NB4 (cell line): ENCODE measurements around the gene KCTD16.

Experiments used
- DNase-seq: peaks from one replicate; pipeline ENCODE4 v3.0.0; 2010; ENCODE audit warnings: low read depth
- H3K4me3 ChIP-seq: one replicate; pipeline ENCODE4 v1.5.1; 2011; ENCODE audit warnings: mild to moderate bottlenecking, low read depth, low read length, moderate library complexity
- CTCF ChIP-seq: IDR thresholded peaks from one replicate; pipeline ENCODE4 v1.5.1; 2012; ENCODE audit warnings: low read depth, low read length
- MAX ChIP-seq: IDR thresholded peaks from 2 replicates; pipeline ENCODE4 v1.6.1; 2011; ENCODE audit warnings: low read depth, low read length
- MYC ChIP-seq: IDR thresholded peaks from 2 replicates; pipeline ENCODE4 v1.6.1; 2011; ENCODE audit warnings: low read depth, low read length
- POLR2A ChIP-seq: IDR thresholded peaks from 2 replicates; pipeline ENCODE4 v1.6.1; 2011; ENCODE audit warnings: mild to moderate bottlenecking; ENCODE audit not compliant: insufficient read length; ENCODE audit errors: extremely low read depth

KCTD16 gene

GRCh38 chr5:144284931-144285502 is 114.3 kb downstream of the KCTD16 start:
- no peak for DNase-seq
- H3K4me3 ChIP-seq: no peak overlapping the region
- TF ChIP-seq MYC: no peak
- TF ChIP-seq MAX: no peak
- no peak for TF ChIP-seq CTCF
- no peak for TF ChIP-seq POLR2A

- no peak for DNase-seq
- no peak for TF ChIP-seq MYC
- no peak for TF ChIP-seq POLR2A
- TF ChIP-seq CTCF: no peak
- TF ChIP-seq MAX: no peak
Measured at GRCh38 chr5:144289277-144289676, 118.6 kb downstream of the KCTD16 start.

GRCh38 chr5:144292029-144292428 is 121.4 kb downstream of the KCTD16 start:
- DNase-seq: no peak
- no peak for TF ChIP-seq MYC
- TF ChIP-seq MAX: no peak
- no peak for TF ChIP-seq POLR2A
- TF ChIP-seq CTCF: no peak
- H3K4me3 ChIP-seq: no peak overlapping the region

More at GRCh38 chr5:144289277-144289676, 118.6 kb downstream of the KCTD16 start:
- H3K4me3 ChIP-seq: no peak overlapping the region

- no peak overlapping the region for H3K4me3 ChIP-seq
- no peak for DNase-seq
- TF ChIP-seq MAX (no peak), MYC (no peak), POLR2A (no peak), CTCF (peak; percentile 2)
Measured at GRCh38 chr5:144295284-144295683, 124.6 kb downstream of the KCTD16 start.

GRCh38 chr5:144297081-144297480 is 126.4 kb downstream of the KCTD16 start:
- no peak overlapping the region for H3K4me3 ChIP-seq
- TF ChIP-seq MYC (no peak), MAX (no peak), CTCF (no peak), POLR2A (no peak)

GRCh38 chr5:144298658-144299057 is 128.0 kb downstream of the KCTD16 start:
- TF ChIP-seq MYC (no peak), MAX (no peak)
- H3K4me3 ChIP-seq: no peak overlapping the region
- DNase-seq: no peak

More at GRCh38 chr5:144297081-144297480, 126.4 kb downstream of the KCTD16 start:
- DNase-seq: no peak
